GM18861 (cell line): ENCODE results near the gene LAMA2.
"Not testable (repeated sequence)": the region's sequence is repeated elsewhere in the genome, so short reads cannot be mapped to it uniquely, and the experiment has no call there.

Source experiments
- ATAC-seq: cut with Tn5 transposase; IDR thresholded peaks from one replicate; pipeline ENCODE4 v1.9.1; 2021; ENCODE audit not compliant: unreplicated experiment

Gene LAMA2

GRCh38 chr6:129114636-129115391 is 231.9 kb downstream of the LAMA2 start:
- no peak for ATAC-seq

GRCh38 chr6:129115471-129115870 is 232.5 kb downstream of the LAMA2 start:
- ATAC-seq, result no peak

- ATAC-seq, result no peak
Observed at GRCh38 chr6:129117355-129117754, 234.4 kb downstream of the LAMA2 start.

DNA sequence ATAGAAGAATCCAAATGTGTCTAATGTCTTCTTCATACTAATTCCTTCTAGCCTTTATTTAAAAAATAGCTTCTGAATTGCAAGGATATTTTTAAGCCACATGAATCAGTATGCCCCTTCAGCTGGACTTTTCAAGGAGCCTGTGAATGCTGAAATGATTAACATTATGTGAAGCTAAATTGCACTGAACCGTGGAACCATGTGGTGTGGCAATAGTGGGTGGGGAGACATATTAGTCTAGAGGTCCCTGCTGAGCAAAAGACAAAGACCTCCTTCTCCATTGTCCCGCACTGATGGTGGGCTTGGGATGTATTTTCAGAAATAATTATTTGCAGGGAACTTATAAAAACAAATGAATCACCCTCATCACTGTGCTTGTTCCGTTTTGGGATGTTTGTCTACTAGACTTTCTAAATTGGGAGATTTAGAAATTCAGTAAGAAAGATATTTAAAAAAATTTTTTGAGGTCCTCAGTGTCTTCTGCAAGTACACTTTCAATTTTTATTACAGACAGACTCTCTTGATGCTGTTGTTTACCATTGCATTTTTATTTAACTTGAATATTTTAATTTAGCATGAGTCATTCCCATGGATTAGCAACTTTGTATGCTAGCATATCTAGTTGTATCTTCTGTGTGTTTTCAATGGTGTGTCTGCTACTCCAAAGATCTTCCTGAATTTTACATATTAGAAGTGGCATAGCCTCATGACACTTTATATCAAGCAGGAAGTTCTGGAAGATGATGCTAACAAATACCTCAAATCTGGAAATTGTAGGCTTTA is 238.1 kb downstream of the LAMA2 start:
- ATAC-seq, result no peak

DNA sequence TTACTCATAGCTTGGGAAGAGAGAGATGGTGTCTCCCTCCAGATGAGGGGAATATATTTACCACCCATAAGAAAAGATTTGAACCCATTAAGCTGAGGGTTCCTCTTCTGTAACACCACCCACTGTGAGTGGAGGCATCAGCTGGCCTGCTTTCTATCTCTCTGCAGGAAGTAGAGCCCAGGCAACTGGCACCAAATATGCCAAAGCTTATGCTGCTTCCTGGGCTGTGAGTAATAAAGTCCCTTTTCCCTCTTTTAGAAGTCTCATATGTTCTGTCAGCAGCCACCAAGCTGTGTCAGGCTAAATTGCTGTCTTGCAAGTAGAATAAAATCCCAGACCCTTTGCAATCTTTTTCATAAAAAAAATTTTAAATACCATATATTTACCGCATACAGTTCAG is 241.4 kb downstream of the LAMA2 start:
- no peak for ATAC-seq

- no peak for ATAC-seq
Observed at GRCh38 chr6:129130106-129130505, 247.2 kb downstream of the LAMA2 start.

DNA sequence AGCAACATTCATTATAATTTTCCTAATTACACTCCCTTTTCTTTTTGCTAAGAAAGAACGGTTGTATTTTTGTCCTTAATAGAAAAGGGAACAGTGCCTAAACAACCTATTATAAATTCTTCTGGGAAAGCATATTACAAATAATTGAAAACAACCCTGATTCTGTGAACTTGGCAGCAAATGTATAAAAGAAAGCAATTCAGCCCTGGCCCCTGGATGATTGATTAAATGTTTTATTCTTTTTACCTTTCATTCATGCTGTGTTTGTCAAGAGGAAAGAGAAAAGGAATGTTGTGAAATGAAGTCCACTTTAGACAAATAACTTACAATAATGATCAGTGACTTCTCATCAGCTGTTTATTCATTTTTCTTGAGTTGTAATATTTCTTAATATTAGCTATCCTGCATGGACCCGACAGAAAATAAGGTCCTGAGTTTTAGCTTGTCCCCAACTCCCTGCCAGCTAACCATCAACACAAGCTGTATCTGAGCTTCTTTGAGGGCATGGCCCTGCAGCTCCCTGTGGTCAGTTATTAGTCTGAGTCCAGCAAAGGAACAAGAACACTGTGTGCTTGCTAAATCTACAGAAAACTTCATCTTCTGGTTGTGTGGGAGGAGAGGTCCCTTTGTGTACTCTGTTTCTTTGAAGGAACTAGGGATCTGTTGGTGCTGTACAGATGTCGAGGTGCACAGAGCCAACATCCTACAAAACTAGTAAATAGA is 248.2 kb downstream of the LAMA2 start:
- no peak for ATAC-seq

GRCh38 chr6:129133770-129134192 is 250.8 kb downstream of the LAMA2 start:
- no peak for ATAC-seq

DNA sequence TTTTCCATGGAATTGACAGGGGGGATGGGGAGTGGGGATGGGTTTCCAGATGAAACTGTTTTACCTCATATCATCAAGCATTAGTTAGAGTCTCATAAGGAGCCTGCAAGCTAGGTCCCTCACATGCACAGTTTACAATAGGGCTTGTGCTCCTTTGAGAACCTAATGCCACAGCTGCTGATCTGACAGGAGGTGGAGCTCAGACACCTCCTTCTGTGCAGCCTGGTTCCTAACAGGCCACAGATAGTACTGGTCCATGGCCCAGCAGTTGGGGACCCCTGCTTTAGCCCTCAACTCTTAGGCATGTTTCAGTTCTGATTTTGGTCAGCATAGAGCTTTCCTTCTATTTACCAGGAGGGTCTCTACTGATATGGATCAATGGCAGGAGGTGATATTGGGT is 251.6 kb downstream of the LAMA2 start:
- ATAC-seq, result no peak

- ATAC-seq, result no peak
Observed at GRCh38 chr6:129135451-129135850, 252.5 kb downstream of the LAMA2 start.

DNA sequence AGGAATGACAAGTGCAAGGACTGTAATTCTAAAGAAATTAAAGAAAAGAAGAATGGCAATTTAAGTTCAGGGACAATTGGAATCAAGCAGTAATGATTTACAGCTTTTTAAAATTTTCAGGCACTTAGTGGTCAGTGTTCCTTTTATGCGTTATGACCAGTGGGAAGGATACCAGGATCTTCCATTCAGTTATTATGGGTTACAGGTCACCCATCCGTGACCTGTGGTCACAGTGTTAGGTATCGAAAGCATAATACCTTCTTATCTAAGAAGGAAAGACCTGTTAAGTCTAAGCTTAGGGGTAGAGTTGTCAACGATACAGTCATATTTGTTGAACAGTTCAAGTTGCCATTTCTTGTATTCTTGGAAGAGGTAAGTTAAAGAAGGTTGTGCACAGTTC is 253.8 kb downstream of the LAMA2 start:
- ATAC-seq, result no peak

GRCh38 chr6:129138739-129139405 is 255.9 kb downstream of the LAMA2 start:
- no peak for ATAC-seq

DNA sequence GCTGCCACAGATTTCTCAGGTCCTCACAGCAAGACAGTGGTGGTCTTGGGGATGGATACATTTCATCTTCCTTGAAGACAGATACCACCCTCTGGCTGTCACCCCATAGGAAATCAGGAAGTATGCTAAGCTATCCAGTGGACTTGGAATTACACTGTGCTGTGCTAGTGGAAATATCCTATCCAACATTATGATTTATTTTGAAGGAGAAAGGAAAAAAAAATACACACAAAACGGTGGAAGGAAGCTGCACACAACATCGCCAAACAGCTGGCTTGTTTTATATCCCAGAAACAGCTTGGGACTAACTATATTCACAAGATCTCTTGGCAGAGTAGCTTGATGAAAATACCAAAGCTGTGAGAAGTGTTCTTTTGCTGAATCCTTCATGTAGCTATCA is 257.6 kb downstream of the LAMA2 start:
- ATAC-seq, result no peak

- ATAC-seq, result no peak
Observed at GRCh38 chr6:129141499-129141898, 258.6 kb downstream of the LAMA2 start.

GRCh38 chr6:129146902-129147301 is 264.0 kb downstream of the LAMA2 start:
- ATAC-seq, result no peak

DNA sequence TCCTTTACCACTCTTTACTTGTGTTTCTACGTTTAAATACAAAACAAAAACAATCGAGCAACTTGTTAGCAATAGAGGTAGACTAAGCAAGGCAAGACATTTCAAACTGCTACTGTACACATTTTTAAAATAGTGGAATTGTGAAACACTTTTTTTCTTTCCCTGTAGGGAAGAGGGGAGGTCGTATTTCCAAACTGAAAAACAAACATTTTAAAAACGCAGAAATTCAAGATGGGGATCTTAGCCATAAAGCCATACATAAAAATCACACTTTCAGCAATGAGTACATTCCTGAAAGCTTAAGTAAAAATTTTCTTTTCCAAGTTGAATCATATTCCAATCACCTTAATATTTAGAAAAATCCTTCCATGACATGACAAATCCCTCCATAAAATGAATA is 267.6 kb downstream of the LAMA2 start:
- no peak for ATAC-seq

DNA sequence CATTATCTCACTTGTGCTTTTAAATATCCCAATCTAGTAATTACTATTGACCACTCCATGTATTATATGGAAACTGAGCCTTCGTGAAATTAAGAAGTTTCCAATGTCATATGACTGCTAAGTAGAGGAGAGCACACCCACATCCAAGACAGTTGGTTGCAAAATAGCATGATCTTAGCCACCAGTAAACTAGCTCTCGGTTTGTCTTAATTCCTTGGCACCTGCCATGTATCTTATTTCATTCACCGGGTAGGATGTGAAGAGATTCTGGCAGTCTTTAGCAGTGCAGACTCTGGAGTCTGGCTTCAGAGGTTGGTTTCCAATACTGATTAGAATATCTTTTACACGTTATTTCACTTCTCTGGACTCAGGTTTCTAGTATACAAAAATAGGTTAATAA is 270.3 kb downstream of the LAMA2 start:
- no peak for ATAC-seq

GRCh38 chr6:129159242-129159641 is 276.3 kb downstream of the LAMA2 start:
- ATAC-seq, result not testable (repeated sequence)

- ATAC-seq, result no peak
Observed at GRCh38 chr6:129162605-129163004, 279.7 kb downstream of the LAMA2 start.

GRCh38 chr6:129163551-129163950 is 280.6 kb downstream of the LAMA2 start:
- no peak for ATAC-seq

DNA sequence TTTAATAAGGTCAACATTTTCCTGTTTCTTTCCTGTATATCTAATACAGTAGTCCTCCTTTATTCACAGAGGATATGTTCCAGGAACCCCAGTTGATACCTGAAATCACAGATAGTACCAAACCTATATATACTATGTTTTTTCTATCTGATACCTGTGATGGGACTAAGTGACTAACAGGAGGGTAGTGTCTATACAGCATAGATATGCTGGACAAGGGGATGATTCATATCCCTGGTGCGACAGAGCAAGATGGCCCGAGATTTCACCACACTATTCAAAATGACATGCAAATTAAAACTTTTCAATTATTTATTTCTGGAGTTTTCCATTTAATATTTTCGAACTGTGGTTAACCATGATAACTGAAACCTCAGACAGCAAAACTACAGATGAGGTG is 281.1 kb downstream of the LAMA2 start:
- ATAC-seq, result no peak
